Lung (tissue), 16 donors: ENCODE data around the gene YRDC. TPM values are rescaled to one million over a fixed set of nuclear protein-coding genes. Genes with fewer than 3 reads are reported as not detected.

Experiments used
- ATAC-seq: fragments of 200-7000 bp; cut with Tn5 transposase; one replicate; pipeline ENCODE4 v1.9.1; 2020; ENCODE audit warnings: moderate number of reproducible peaks; ENCODE audit not compliant: insufficient read depth, low FRiP score
- DNase-seq, 3 donors: peaks; one replicate each; pipeline ENCODE4 v3.0.0-alpha.2; 2013 to 2017
- H3K27ac ChIP-seq, 2 donors: one replicate each; pipeline ENCODE4 v1.5.1; 2013; ENCODE audit warnings: mild to moderate bottlenecking in 2 of 2, moderate library complexity in 2 of 2, control low read depth in 1 of 2, inconsistent platforms in 1 of 2, low read depth in 1 of 2, low read length in 1 of 2
- H3K27me3 ChIP-seq, 3 donors: one replicate each; pipeline ENCODE4 v1.5.1; 2013; ENCODE audit warnings: low read length in 2 of 3; ENCODE audit not compliant: control insufficient read depth in 3 of 3, insufficient read depth in 3 of 3
- H3K36me3 ChIP-seq, 4 donors: one replicate each; pipeline ENCODE4 v1.5.1; 2013; ENCODE audit warnings: low read length in 4 of 4, mild to moderate bottlenecking in 1 of 4, moderate library complexity in 1 of 4; ENCODE audit not compliant: control insufficient read depth in 4 of 4, insufficient read depth in 4 of 4
- H3K4me1 ChIP-seq, 5 donors: one replicate each; pipeline ENCODE4 v1.5.1; 2013; ENCODE audit warnings: low read length in 5 of 5, mild to moderate bottlenecking in 2 of 5, moderate library complexity in 1 of 5; ENCODE audit not compliant: control insufficient read depth in 5 of 5, insufficient read depth in 5 of 5
- H3K4me3 ChIP-seq: one replicate; pipeline ENCODE4 v1.5.1; 2013; ENCODE audit warnings: mild to moderate bottlenecking, control low read depth, moderate library complexity
- H3K9ac ChIP-seq, 2 donors: one replicate each; pipeline ENCODE4 v1.5.1; 2013; ENCODE audit warnings: low read length in 2 of 2, control low read depth in 1 of 2; ENCODE audit not compliant: insufficient read depth in 1 of 2
- H3K9me3 ChIP-seq, 4 donors: one replicate each; pipeline ENCODE4 v1.5.1; 2013; ENCODE audit warnings: low read length in 3 of 4, mild to moderate bottlenecking in 1 of 4, moderate library complexity in 1 of 4; ENCODE audit not compliant: control insufficient read depth in 4 of 4, insufficient read depth in 3 of 4
- WGBS, 2 donors: extraction: QIAGEN DNeasy Blood & Tissue Kit; methylation state at CpG; one replicate each; pipeline ENCODE4 v1.1.7; 2013; 5-methylcytosine and 5-hydroxymethylcytosine counted together
- long read RNA-seq, 5 donors: transcript quantifications; one replicate each; lab custom pipeline, GENCODE V29; 2026
- polyA plus RNA-seq, 2 donors: library from polyadenylated mRNA; stranded (reverse); fragments of 200-250 nt; gene quantifications; one replicate each; pipeline ENCODE4 v1.2.1, GENCODE V29; 2013
- total RNA-seq, 2 donors: library from RNA; depleted of rRNA in 1 of 2; stranded (reverse); fragments of >200 nt in 1 of 2; gene quantifications; one replicate each; pipeline ENCODE4 v1.2.1, GENCODE V29; 2014 to 2021
- TF ChIP-seq, protein P1 (sequence below): IDR thresholded peaks from 2 replicates; pipeline ENCODE4 v1.5.1; 2012; ENCODE audit warnings: mild to moderate bottlenecking; ENCODE audit errors: control extremely low read depth, extremely low read depth
- donor health status: control.
- donor health status: control.
- donor health status: Bipolar disorder and iron deficiency.
- donor health status: healthy.
- donor health status: DM: yes; HTN: yes; CAD: no.

Gene YRDC, protein sequence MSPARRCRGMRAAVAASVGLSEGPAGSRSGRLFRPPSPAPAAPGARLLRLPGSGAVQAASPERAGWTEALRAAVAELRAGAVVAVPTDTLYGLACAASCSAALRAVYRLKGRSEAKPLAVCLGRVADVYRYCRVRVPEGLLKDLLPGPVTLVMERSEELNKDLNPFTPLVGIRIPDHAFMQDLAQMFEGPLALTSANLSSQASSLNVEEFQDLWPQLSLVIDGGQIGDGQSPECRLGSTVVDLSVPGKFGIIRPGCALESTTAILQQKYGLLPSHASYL
- total RNA-seq (10 to 100 TPM in 1 of 2 donors, 1 to 10 TPM in 1; 9.5 to 18.4 TPM), polyA plus RNA-seq (10 to 100 TPM; 11.8 to 26.2 TPM)
- long read RNA-seq, donor 1, transcript YRDC-201 (5 exons, 1,826 nt) = major isoform, 8 of 8 reads
- long read RNA-seq, donor 1, partial matches to known transcripts = 0 of 8 reads
- long read RNA-seq, donor 1, other reads (novel, unspliced or antisense) = 0 of 8 reads
- long read RNA-seq, donor 2, partial matches to known transcripts = 0 of 3 reads
- long read RNA-seq, donor 2, other reads (novel, unspliced or antisense) = 0 of 3 reads
- long read RNA-seq, donor 3, transcript YRDC-201 (5 exons, 1,826 nt) = major isoform, 5 of 5 reads
- long read RNA-seq, donor 3, partial matches to known transcripts = 0 of 5 reads
- long read RNA-seq, donor 3, other reads (novel, unspliced or antisense) = 0 of 5 reads
- long read RNA-seq, donor 4, partial matches to known transcripts = 87 of 110 reads
- long read RNA-seq, donor 4, other reads (novel, unspliced or antisense) = 22 of 110 reads
- long read RNA-seq, donor 5, transcript YRDC-201 (5 exons, 1,826 nt) = major isoform, 8 of 8 reads
- long read RNA-seq, donor 5, partial matches to known transcripts = 0 of 8 reads
- long read RNA-seq, donor 5, other reads (novel, unspliced or antisense) = 0 of 8 reads

DNA sequence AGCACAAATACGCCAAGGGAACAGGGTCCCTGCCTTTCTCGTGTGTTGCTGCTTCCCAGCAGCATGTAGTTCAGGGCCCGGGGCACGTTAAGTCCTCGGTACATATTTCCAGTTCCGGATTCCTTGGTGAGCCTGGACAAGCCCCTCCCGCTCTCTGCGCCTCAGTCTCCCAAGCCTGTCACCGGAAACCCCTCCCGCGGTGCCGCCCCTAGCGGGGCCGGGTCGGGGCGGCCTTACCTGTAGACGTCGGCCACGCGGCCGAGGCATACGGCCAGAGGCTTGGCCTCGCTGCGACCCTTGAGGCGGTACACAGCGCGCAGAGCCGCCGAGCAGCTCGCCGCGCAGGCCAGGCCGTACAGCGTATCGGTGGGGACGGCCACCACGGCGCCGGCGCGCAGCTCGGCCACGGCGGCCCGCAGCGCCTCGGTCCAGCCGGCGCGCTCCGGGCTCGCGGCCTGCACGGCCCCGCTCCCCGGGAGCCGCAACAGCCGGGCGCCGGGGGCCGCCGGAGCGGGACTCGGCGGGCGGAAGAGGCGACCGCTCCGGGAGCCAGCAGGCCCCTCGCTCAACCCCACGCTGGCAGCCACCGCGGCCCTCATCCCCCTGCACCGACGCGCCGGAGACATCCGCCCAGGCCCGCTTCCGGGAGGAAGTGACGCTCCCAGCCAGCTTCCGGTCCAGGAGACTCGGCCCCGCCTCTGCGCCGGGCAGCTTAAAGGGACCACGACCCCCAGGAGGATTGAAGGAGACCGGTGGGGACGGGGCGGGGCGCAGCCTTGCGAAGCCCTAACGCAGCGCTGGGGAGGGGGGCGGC is at the start of gene YRDC, which contains the start of gene C1orf122:
Gene YRDC (minus strand): TSS at position 654 of the 814 bp plus-strand sequence. CDS start 28 bp downstream, at position 626.
Gene C1orf122 (plus strand): TSS at position 236 of the 814 bp plus-strand sequence. CDS start 615 bp downstream, outside the sequence.
- DNase-seq (peak; percentile 95 to 97 (median 96)), ATAC-seq (peak; percentile 87)
- peaks cover 16 to 26% (median 22%) of the 10 kb centered on the region in 4 donors for H3K36me3 ChIP-seq
- no peaks in the 10 kb centered on the region for H3K27me3 ChIP-seq
- no peaks in the 10 kb centered on the region for H3K9me3 ChIP-seq
- peaks cover 0 to 18% (median 7%) of the 10 kb centered on the region in 5 donors for H3K4me1 ChIP-seq
- peak within 1 kb of the TSS; percentile 82 for H3K4me3 ChIP-seq
- peak within 1 kb of the TSS; percentile 92 to 94 for H3K27ac ChIP-seq
- TF ChIP-seq, protein P1, sequence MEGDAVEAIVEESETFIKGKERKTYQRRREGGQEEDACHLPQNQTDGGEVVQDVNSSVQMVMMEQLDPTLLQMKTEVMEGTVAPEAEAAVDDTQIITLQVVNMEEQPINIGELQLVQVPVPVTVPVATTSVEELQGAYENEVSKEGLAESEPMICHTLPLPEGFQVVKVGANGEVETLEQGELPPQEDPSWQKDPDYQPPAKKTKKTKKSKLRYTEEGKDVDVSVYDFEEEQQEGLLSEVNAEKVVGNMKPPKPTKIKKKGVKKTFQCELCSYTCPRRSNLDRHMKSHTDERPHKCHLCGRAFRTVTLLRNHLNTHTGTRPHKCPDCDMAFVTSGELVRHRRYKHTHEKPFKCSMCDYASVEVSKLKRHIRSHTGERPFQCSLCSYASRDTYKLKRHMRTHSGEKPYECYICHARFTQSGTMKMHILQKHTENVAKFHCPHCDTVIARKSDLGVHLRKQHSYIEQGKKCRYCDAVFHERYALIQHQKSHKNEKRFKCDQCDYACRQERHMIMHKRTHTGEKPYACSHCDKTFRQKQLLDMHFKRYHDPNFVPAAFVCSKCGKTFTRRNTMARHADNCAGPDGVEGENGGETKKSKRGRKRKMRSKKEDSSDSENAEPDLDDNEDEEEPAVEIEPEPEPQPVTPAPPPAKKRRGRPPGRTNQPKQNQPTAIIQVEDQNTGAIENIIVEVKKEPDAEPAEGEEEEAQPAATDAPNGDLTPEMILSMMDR = no peak
- 1% methylated on average over 61 to 95 of the region's 95 CpGs for WGBS, 2 donors
- H3K9ac ChIP-seq = peak within 1 kb of the TSS; percentile 50 to 72

DNA sequence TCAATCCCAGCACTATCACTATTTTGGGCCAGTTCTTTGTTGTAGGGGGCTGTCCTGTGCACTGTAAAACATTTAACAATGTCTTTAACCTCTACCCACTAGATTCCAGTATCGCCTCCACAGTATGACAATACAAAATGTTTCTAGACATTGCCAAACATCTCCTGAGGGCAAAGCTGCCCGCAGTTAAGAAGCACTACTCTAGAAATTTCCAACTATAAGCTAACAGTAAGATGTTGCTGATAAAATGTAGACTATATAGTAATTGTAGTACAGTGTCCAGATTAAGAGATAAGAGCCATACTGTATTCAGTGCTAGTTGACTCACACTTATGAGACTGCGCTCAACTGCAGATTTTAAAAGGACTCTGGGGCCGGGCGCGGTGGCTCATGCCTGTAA is 46.4 kb upstream of the YRDC start:
- TF ChIP-seq, protein P1 = no peak
- ATAC-seq = no peak
- no peak overlapping the region for H3K4me3 ChIP-seq
- H3K36me3 ChIP-seq = peaks cover 7 to 15% (median 11%) of the 10 kb centered on the region in 4 donors
- WGBS, 2 donors = 94 to 96% methylated on average over 6 of the region's 6 CpGs
- H3K9ac ChIP-seq = no peak overlapping the region
- no peak overlapping the region for H3K27ac ChIP-seq
- no peaks in the 10 kb centered on the region for H3K9me3 ChIP-seq
- H3K4me1 ChIP-seq = peaks cover 4 to 31% (median 14%) of the 10 kb centered on the region in 5 donors
- H3K27me3 ChIP-seq = no peaks in the 10 kb centered on the region
- no peak for DNase-seq

DNA sequence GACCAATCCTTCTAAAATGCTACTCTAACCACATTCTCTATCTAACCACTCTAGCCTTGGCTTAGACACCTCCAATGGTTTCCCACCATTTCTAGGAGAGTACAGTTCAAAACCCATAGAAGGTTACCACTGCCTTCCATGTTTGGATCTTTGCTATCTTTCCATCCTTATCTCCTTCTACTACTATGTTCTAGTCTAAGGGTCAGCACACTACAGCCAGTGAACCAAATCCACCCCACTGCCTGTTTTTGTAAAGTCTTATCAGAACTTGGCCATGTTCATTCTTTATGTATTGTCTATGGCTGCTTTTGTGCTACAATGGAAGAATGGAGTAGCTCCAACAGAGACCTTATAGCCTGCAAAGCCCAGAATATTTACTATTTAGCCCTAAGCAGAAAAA is 45.1 kb upstream of the YRDC start:
- Histone ChIP-seq H3K9ac (no peak overlapping the region), H3K27ac (no peak overlapping the region), H3K27me3 (no peaks in the 10 kb centered on the region), H3K4me3 (no peak overlapping the region), H3K36me3 (peaks cover 11 to 14% (median 12%) of the 10 kb centered on the region in 4 donors), H3K4me1 (peaks cover 4 to 22% (median 10%) of the 10 kb centered on the region in 5 donors), H3K9me3 (no peaks in the 10 kb centered on the region)
- TF ChIP-seq, protein P1 = no peak
- ATAC-seq (no peak), DNase-seq (no peak)
